HepG2 (cell line): Measurements from ENCODE around the gene METTL26. TPM values are rescaled to one million over a fixed set of nuclear protein-coding genes. Genes with fewer than 3 reads are reported as not detected.
A peak's percentile ranks its signal among the peaks of the same experiment; 100 is the strongest.

ENCODE experiments used
- AKAP8 ChIP-seq: sonication (generic); formaldehyde crosslinking; IDR thresholded peaks from 2 replicates; pipeline ENCODE4 v1.5.1; 2020; ENCODE audit warnings: mild to moderate bottlenecking, missing genetic modification reagents
- ARHGAP35 ChIP-seq: sonication (generic); formaldehyde crosslinking; IDR thresholded peaks from 2 replicates; pipeline ENCODE4 v1.9.0; 2022; ENCODE audit warnings: mild to moderate bottlenecking, inconsistent platforms, moderate library complexity, missing genetic modification reagents, borderline replicate concordance
- CBX5 ChIP-seq: sonication (generic); formaldehyde crosslinking; IDR thresholded peaks from 2 replicates; pipeline ENCODE4 v1.4.0; 2020; ENCODE audit warnings: missing genetic modification reagents, borderline replicate concordance
- CSRNP1 ChIP-seq: sonication (generic); formaldehyde crosslinking; IDR thresholded peaks from 2 replicates; pipeline ENCODE4 v1.8.1; 2023; ENCODE audit warnings: mild to moderate bottlenecking, missing genetic modification reagents
- DMAP1 ChIP-seq: IDR thresholded peaks from 2 replicates; pipeline ENCODE4 v1.6.1; 2016
- GZF1 ChIP-seq: sonication (generic); formaldehyde crosslinking; IDR thresholded peaks from 2 replicates; pipeline ENCODE4 v1.5.1; 2020; ENCODE audit warnings: mild to moderate bottlenecking, missing genetic modification reagents
- HMGXB3 ChIP-seq: sonication (generic); formaldehyde crosslinking; IDR thresholded peaks from 2 replicates; pipeline ENCODE4 v1.4.0; 2020; ENCODE audit warnings: missing genetic modification reagents, borderline replicate concordance
- IKZF1 ChIP-seq: fragments of 450-650 bp; IDR thresholded peaks from 2 replicates; pipeline ENCODE4 v1.7.1; 2016
- MYPOP ChIP-seq: sonication (generic); formaldehyde crosslinking; IDR thresholded peaks from 2 replicates; pipeline ENCODE4 v1.8.1; 2023; ENCODE audit warnings: mild to moderate bottlenecking, moderate library complexity, missing genetic modification reagents
- RBM22 ChIP-seq: fragments of 200-400 bp; formaldehyde crosslinking; optimal IDR thresholded peaks from 2 replicates; pipeline ENCODE3; 2017; ENCODE audit warnings: mild to moderate bottlenecking, low read length, moderate library complexity
- SRF ChIP-seq: IDR thresholded peaks from 2 replicates; pipeline ENCODE4 v1.6.1; 2011; ENCODE audit warnings: mild to moderate bottlenecking, low read depth, low read length, moderate library complexity
- ZNF225 ChIP-seq: sonication (generic); formaldehyde crosslinking; IDR thresholded peaks from 2 replicates; pipeline ENCODE4 v1.4.0; 2020; ENCODE audit warnings: mild to moderate bottlenecking, missing genetic modification reagents
- ZNF570 ChIP-seq: sonication (generic); formaldehyde crosslinking; IDR thresholded peaks from 2 replicates; pipeline ENCODE4 v1.4.0; 2020; ENCODE audit warnings: mild to moderate bottlenecking, missing genetic modification reagents, borderline replicate concordance
- ZNF674 ChIP-seq: sonication (generic); formaldehyde crosslinking; IDR thresholded peaks from 2 replicates; pipeline ENCODE4 v1.5.0; 2020; ENCODE audit warnings: low read depth, mild to moderate bottlenecking, missing genetic modification reagents
- ZNF776 ChIP-seq: sonication (generic); formaldehyde crosslinking; IDR thresholded peaks from 2 replicates; pipeline ENCODE4 v1.4.0; 2020; ENCODE audit warnings: mild to moderate bottlenecking, missing genetic modification reagents
- ZSCAN29 ChIP-seq: sonication (generic); formaldehyde crosslinking; conservative IDR thresholded peaks from 2 replicates; pipeline ENCODE4 v1.4.0; 2020; ENCODE audit warnings: mild to moderate bottlenecking, missing genetic modification reagents
- polyA plus RNA-seq, 8 experiments: library from polyadenylated mRNA; depleted of rRNA in 3 of 8; stranded (reverse) in 7 of 8; unstranded in 1 of 8; fragments of >200 nt; fragmentation: Illumina TruSeq in 4 of 8; extraction: Trizol in 4 of 8; gene quantifications; 2 replicates each; pipeline versions ENCODE4 v1.2.1 to v1.2.3, GENCODE V29; 2011 to 2016; ENCODE audit warnings: low read depth in 4 of 8, missing spikeins in 1 of 8, mixed read lengths in 1 of 8; ENCODE audit not compliant: insufficient read depth in 1 of 8
- total RNA-seq, 5 experiments: library from RNA; depleted of rRNA; stranded (reverse); fragments of >200 nt; fragmentation: Illumina TruSeq; extraction: Trizol; gene quantifications; 2 replicates each; pipeline ENCODE4 v1.2.3, GENCODE V29; 2016; ENCODE audit warnings: low read depth in 1 of 5
- TF ChIP-seq, protein P1 (sequence below): IDR thresholded peaks from 2 replicates; pipeline ENCODE4 v1.6.1; 2016; ENCODE audit warnings: low read depth, control low read depth
- TF ChIP-seq, protein P2 (sequence below): sonication (generic); formaldehyde crosslinking; IDR thresholded peaks from 2 replicates; pipeline ENCODE4 v1.5.0; 2020; ENCODE audit warnings: mild to moderate bottlenecking, missing genetic modification reagents, borderline replicate concordance

METTL26 gene
- total and polyA plus RNA-seq, 2 of the 13 experiments (the other 11 are each of a cell fraction or from before 2014, with no cell fraction given): 65.5 to 70.1 TPM

DNA sequence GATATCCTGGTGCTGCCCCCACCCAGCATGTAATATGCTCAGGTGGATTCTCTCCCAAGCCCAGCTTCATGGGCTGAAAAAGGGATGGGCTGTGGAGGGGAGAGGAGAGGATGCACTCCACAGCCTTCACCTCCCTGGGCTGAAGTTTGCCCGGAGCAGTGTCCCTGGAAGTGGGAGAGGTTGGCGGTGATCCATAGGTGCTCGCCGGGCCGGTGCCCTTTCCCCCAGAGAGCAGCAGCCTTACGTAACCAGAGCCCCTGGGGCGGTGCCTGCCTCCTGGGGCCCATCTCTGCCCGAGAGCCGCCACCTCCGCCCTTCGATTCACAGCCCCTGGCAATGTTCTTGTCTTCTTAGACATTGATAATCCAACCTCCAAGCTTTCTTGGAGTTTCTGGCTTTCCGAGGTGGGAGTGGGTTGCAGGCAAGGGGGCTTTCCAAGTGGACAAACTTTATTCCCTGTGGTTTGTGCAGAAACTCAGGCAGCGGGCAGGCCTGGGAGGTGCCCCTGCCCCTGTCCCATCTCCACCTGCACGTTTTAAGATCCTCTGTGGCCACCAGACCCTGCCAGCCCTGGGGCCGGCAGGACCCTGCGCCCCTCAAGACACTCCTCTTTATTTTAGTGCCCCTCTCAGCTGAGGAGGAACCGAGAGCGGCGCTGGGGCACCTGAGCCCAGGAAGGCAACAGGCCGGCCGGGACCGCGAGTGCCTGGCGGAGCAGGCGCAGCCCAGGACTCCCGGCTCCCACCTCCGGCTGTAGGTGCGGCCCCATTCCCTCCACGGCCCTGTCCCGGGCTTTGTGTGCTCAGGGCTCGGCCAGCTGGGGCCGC is 10.0 kb upstream of the METTL26 start (continued):
- TF ChIP-seq, protein P1, sequence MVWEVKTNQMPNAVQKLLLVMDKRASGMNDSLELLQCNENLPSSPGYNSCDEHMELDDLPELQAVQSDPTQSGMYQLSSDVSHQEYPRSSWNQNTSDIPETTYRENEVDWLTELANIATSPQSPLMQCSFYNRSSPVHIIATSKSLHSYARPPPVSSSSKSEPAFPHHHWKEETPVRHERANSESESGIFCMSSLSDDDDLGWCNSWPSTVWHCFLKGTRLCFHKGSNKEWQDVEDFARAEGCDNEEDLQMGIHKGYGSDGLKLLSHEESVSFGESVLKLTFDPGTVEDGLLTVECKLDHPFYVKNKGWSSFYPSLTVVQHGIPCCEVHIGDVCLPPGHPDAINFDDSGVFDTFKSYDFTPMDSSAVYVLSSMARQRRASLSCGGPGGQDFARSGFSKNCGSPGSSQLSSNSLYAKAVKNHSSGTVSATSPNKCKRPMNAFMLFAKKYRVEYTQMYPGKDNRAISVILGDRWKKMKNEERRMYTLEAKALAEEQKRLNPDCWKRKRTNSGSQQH (CRISPR knock-in tag): no peak
- no peak for TF ChIP-seq ARHGAP35
- TF ChIP-seq ZNF776 (CRISPR knock-in tag): no peak
- TF ChIP-seq DMAP1 (CRISPR knock-in tag): no peak
- peak; percentile 60; the same call in 1 of the 2 replicates for TF ChIP-seq GZF1
- no peak; the same call in 1 of the 2 replicates for TF ChIP-seq CBX5
- no peak for TF ChIP-seq IKZF1
- no peak for TF ChIP-seq ZNF674
- TF ChIP-seq, protein P2, sequence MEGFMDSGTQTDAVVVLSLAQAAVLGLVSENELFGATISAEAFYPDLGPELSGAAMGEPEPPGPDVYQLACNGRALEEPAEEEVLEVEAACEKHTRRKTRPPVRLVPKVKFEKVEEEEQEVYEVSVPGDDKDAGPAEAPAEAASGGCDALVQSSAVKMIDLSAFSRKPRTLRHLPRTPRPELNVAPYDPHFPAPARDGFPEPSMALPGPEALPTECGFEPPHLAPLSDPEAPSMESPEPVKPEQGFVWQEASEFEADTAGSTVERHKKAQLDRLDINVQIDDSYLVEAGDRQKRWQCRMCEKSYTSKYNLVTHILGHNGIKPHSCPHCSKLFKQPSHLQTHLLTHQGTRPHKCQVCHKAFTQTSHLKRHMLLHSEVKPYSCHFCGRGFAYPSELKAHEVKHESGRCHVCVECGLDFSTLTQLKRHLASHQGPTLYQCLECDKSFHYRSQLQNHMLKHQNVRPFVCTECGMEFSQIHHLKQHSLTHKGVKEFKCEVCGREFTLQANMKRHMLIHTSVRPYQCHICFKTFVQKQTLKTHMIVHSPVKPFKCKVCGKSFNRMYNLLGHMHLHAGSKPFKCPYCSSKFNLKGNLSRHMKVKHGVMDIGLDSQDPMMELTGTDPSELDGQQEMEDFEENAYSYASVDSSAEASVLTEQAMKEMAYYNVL (CRISPR knock-in tag): no peak
- TF ChIP-seq HMGXB3: no peak
- TF ChIP-seq ZNF225 (CRISPR knock-in tag): no peak; the same call in 1 of the 2 replicates
- TF ChIP-seq ZNF570: no peak
- TF ChIP-seq MYPOP (CRISPR knock-in tag): no peak
- TF ChIP-seq ZSCAN29 (CRISPR knock-in tag): no peak
- TF ChIP-seq AKAP8 (CRISPR knock-in tag): peak; percentile 89
- TF ChIP-seq SRF: no peak
- no peak for TF ChIP-seq CSRNP1 (CRISPR knock-in tag)
- peak; percentile 87 for TF ChIP-seq RBM22
